Nephron (organoid): ENCODE measurements around the gene ITPKC.

ENCODE experiments used
- H3K27ac Mint-ChIP-seq, 3 experiments: 2 replicates each; pipeline ENCODE4 v1.8.0; 2020; ENCODE audit warnings: mixed read lengths in 3 of 3, mild to moderate bottlenecking in 2 of 3, moderate library complexity in 1 of 3
- H3K27me3 Mint-ChIP-seq: 2 replicates; pipeline ENCODE4 v1.8.0; 2021; ENCODE audit warnings: low read depth, mild to moderate bottlenecking, moderate library complexity, mixed read lengths
- H3K36me3 Mint-ChIP-seq: 2 replicates; pipeline ENCODE4 v1.8.0; 2020; ENCODE audit warnings: low read depth, mixed read lengths
- H3K4me1 Mint-ChIP-seq: 2 replicates; pipeline ENCODE4 v1.8.0; 2020; ENCODE audit warnings: mixed read lengths
- H3K4me3 Mint-ChIP-seq, 3 experiments: 2 replicates each; pipeline ENCODE4 v1.8.0; 2020; ENCODE audit warnings: mild to moderate bottlenecking in 3 of 3, mixed read lengths in 3 of 3, moderate library complexity in 2 of 3
- H3K9me3 Mint-ChIP-seq: 2 replicates; pipeline ENCODE4 v1.8.0; 2020; ENCODE audit warnings: mixed read lengths
- TF ChIP-seq, protein P1 (sequence below), 3 experiments: fragments of 200-600 bp; sonication (generic); IDR thresholded peaks; one replicate each; pipeline ENCODE4 v1.5.0; 2021; ENCODE audit warnings: antibody characterized with exemption in 3 of 3; ENCODE audit not compliant: unreplicated experiment in 3 of 3

ITPKC gene

DNA sequence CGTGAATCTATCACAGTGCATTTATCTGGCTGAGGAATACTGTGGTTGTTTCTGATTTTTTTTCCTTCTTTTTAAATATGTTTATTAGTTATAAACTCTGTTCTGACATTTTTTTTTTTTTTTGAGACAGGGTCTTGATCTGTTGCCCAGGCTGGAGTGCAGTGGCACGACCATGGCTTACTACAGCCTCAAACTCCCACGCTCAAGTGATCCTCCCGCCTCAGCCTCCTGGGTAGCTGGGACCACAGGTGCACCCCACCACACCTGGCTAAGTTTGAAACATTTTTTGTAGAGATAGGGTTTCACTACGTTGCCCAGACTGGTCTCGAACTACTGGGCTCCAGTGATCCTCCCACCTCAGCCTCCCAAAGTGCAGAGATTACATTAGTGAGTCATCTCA lies 19.9 kb upstream of the ITPKC start:
- Mint-ChIP-seq H3K27me3 (no peaks in the 10 kb centered on the region), H3K36me3 (peaks cover 36% of the 10 kb centered on the region), H3K9me3 (no peaks in the 10 kb centered on the region), H3K4me1 (peaks cover 11% of the 10 kb centered on the region), H3K27ac (no peak overlapping the region), H3K4me3 (no peak overlapping the region)
- TF ChIP-seq, protein P1, sequence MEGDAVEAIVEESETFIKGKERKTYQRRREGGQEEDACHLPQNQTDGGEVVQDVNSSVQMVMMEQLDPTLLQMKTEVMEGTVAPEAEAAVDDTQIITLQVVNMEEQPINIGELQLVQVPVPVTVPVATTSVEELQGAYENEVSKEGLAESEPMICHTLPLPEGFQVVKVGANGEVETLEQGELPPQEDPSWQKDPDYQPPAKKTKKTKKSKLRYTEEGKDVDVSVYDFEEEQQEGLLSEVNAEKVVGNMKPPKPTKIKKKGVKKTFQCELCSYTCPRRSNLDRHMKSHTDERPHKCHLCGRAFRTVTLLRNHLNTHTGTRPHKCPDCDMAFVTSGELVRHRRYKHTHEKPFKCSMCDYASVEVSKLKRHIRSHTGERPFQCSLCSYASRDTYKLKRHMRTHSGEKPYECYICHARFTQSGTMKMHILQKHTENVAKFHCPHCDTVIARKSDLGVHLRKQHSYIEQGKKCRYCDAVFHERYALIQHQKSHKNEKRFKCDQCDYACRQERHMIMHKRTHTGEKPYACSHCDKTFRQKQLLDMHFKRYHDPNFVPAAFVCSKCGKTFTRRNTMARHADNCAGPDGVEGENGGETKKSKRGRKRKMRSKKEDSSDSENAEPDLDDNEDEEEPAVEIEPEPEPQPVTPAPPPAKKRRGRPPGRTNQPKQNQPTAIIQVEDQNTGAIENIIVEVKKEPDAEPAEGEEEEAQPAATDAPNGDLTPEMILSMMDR (IDR thresholded peaks at IDR 0.05; ENCODE audit: unreplicated experiment in 3 of 3), result no peak

GRCh38 chr19:40700083-40700482 lies 16.8 kb upstream of the ITPKC start:
- no peaks in the 10 kb centered on the region for H3K9me3 Mint-ChIP-seq
- no peaks in the 10 kb centered on the region for H3K27me3 Mint-ChIP-seq
- peaks cover 46% of the 10 kb centered on the region for H3K36me3 Mint-ChIP-seq
- no peak overlapping the region for H3K4me3 Mint-ChIP-seq
- H3K4me1 Mint-ChIP-seq, result peaks cover 16% of the 10 kb centered on the region
- TF ChIP-seq, protein P1 (IDR thresholded peaks at IDR 0.05; ENCODE audit: unreplicated experiment in 3 of 3), result no peak
- H3K27ac Mint-ChIP-seq, result no peak overlapping the region

GRCh38 chr19:40701758-40702157 lies 15.2 kb upstream of the ITPKC start:
- H3K9me3 Mint-ChIP-seq, result no peaks in the 10 kb centered on the region
- no peak overlapping the region for H3K4me3 Mint-ChIP-seq
- H3K36me3 Mint-ChIP-seq, result peaks cover 52% of the 10 kb centered on the region
- H3K27ac Mint-ChIP-seq, result peak overlapping the region in 2 of 3 experiments; percentile 79 to 84
- H3K27me3 Mint-ChIP-seq, result no peaks in the 10 kb centered on the region
- TF ChIP-seq, protein P1 (IDR thresholded peaks at IDR 0.05; ENCODE audit: unreplicated experiment in 3 of 3), result no peak
- peaks cover 23% of the 10 kb centered on the region for H3K4me1 Mint-ChIP-seq

- peak overlapping the region in 1 of 3 experiments; percentile 26 for H3K4me3 Mint-ChIP-seq
- peaks cover 55% of the 10 kb centered on the region for H3K36me3 Mint-ChIP-seq
- no peaks in the 10 kb centered on the region for H3K27me3 Mint-ChIP-seq
- TF ChIP-seq, protein P1 (IDR thresholded peaks at IDR 0.05; ENCODE audit: unreplicated experiment in 3 of 3), result peak; percentile 58 to 68 (median 68)
- peak overlapping the region; percentile 79 to 88 (median 84) for H3K27ac Mint-ChIP-seq
- no peaks in the 10 kb centered on the region for H3K9me3 Mint-ChIP-seq
- peaks cover 23% of the 10 kb centered on the region for H3K4me1 Mint-ChIP-seq
Measured at GRCh38 chr19:40702337-40703012, 14.4 kb upstream of the ITPKC start.

DNA sequence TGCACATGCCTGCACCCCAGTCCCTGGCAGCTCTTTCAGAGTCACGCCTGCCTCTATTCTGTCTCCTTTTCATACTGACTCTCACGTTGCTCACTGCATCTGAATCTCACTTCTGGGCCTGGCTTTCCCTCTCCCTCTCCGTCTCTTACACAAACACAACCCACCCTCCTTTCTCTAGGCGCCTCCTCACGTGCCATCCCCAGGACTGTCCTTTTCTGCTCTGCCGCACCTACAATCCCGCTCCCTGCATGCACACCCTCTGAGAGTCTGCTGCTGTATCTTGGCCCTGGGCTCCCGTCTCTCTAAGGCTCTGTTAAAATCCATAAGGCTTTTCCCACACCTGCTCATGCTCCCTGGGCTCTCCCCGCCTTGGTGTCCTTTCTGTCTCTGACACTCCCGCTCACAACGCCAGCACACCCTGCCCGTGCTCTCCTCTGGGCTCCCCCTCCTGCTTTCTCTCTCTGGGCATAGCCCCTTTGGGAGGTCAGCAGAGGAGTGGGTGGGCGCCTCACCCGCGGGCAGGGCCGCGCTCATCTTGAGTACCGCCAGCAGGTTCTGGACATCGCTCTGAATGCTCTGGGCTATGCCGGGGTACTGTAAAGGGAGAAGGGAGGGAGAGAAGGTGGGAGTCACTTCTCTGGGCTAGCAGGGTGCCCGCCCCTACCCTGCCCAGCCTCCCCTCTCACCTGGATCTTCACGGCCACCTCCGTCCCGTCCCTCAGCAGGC lies 13.7 kb upstream of the ITPKC start:
- H3K36me3 Mint-ChIP-seq, result peaks cover 52% of the 10 kb centered on the region
- H3K27me3 Mint-ChIP-seq, result no peaks in the 10 kb centered on the region
- TF ChIP-seq, protein P1 (IDR thresholded peaks at IDR 0.05; ENCODE audit: unreplicated experiment in 3 of 3), result no peak
- peak overlapping the region in 1 of 3 experiments; percentile 8 for H3K4me3 Mint-ChIP-seq
- H3K27ac Mint-ChIP-seq, result peak overlapping the region; percentile 79 to 88 (median 84)
- no peaks in the 10 kb centered on the region for H3K9me3 Mint-ChIP-seq
- peaks cover 23% of the 10 kb centered on the region for H3K4me1 Mint-ChIP-seq
